ENCODE measurements around the gene RASSF8. TPM values are rescaled to one million over a fixed set of nuclear protein-coding genes. Genes with fewer than 3 reads are reported as not detected.
A peak's percentile ranks its signal among the peaks of the same experiment; 100 is the strongest.

Gene RASSF8
- total RNA-seq, 1 donor from 2014 or later = 33.7 TPM

DNA sequence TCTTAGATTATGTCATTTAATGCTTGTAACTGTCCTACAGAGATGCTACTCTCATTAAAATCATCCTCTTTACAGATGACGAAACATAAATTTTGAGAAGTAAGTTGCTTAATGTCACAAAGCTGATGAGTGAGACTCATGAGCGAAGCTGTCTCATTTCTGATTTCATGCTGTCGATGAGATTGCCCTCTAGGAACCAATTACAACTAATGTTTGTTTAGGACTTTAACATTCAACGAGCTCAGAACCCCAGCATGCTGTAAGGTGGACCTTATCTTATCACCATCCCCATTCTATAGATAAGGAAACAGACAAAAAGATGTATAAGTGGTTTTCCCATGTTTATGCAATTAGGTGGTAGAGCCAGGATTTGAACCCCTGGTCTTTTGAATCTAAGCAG, 143.3 kb downstream of the RASSF8 start:
- Histone ChIP-seq H3K4me3 (no peak overlapping the region), H3K4me1 (no peaks in the 10 kb centered on the region), H3K36me3 (no peaks in the 10 kb centered on the region), H3K27ac (replicated peaks) (no peak overlapping the region), H3K27me3 (ENCODE audit: low read depth) (no peaks in the 10 kb centered on the region), H3K9me3 (replicated peaks) (no peaks in the 10 kb centered on the region)
- no peak for TF ChIP-seq CTCF (IDR thresholded peaks at IDR 0.05; ENCODE audit: borderline replicate concordance)
- DNase-seq = no peak
- intact Hi-C loops (cut with micrococcal nuclease) = no loop called here

DNA sequence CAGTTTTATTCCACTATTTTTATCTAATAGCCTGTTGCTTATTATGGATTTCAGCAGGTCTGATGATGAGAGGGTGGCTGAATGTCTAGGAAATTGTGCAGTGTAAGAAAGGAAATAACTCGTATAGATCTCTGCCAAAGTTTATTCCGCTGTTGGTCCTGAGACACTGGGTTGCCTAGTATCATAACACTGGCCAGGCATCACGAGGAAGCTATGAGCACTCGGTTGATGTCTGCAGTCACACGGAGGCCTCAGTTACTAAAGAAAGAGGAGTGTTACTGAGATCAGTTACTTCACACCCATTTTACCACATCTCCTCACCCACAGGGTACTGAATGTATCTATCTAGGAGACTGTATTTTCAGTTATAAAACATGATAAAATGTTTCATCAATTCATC, 144.5 kb downstream of the RASSF8 start:
- no peak for TF ChIP-seq CTCF (IDR thresholded peaks at IDR 0.05; ENCODE audit: borderline replicate concordance)
- no peak overlapping the region for H3K27ac ChIP-seq (replicated peaks)

DNA sequence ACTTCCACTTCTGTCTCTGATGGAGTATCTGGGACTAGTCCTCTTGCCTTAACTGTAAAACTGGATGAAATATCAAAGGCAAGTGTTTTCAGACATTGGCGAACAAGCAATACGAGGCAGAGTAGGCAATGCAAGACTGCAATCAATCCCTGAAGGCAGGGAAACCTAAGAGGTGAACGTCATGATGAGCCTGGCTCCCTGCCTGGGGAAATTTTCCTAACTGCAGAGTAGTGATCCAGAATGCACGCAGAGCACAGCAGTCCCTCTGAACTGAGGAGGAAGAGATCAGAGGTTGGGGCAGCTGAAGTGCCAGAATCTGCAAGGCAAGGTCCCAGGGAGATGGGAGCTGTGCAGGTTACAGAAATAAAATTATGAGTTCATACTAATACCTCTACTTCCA, 147.9 kb downstream of the RASSF8 start:
- Histone ChIP-seq H3K9me3 (replicated peaks) (no peaks in the 10 kb centered on the region), H3K4me1 (peaks cover 12% of the 10 kb centered on the region), H3K27ac (replicated peaks) (no peak overlapping the region), H3K36me3 (no peaks in the 10 kb centered on the region), H3K27me3 (ENCODE audit: low read depth) (no peaks in the 10 kb centered on the region), H3K4me3 (no peak overlapping the region)
- intact Hi-C loops (cut with micrococcal nuclease) = no loop called here
- TF ChIP-seq CTCF (IDR thresholded peaks at IDR 0.05; ENCODE audit: borderline replicate concordance) = no peak
- DNase-seq = no peak

More for the DNA sequence above, 144.5 kb downstream of the RASSF8 start:
- intact Hi-C loops (cut with micrococcal nuclease) = no loop called here
- no peak for DNase-seq
- H3K4me3 ChIP-seq = no peak overlapping the region
- H3K36me3 ChIP-seq = no peaks in the 10 kb centered on the region
- H3K9me3 ChIP-seq (replicated peaks) = no peaks in the 10 kb centered on the region
- H3K4me1 ChIP-seq = no peaks in the 10 kb centered on the region
- H3K27me3 ChIP-seq (ENCODE audit: low read depth) = no peaks in the 10 kb centered on the region

GRCh38 chr12:26108915-26109314, 150.4 kb downstream of the RASSF8 start:
- Histone ChIP-seq H3K9me3 (replicated peaks) (no peaks in the 10 kb centered on the region), H3K4me1 (peaks cover 27% of the 10 kb centered on the region), H3K27me3 (ENCODE audit: low read depth) (no peaks in the 10 kb centered on the region), H3K4me3 (no peak overlapping the region), H3K36me3 (no peaks in the 10 kb centered on the region), H3K27ac (replicated peaks) (peak overlapping the region; percentile 73)
- intact Hi-C loops (cut with micrococcal nuclease) = no loop called here
- TF ChIP-seq CTCF (IDR thresholded peaks at IDR 0.05; ENCODE audit: borderline replicate concordance) = no peak
- no peak for DNase-seq

DNA sequence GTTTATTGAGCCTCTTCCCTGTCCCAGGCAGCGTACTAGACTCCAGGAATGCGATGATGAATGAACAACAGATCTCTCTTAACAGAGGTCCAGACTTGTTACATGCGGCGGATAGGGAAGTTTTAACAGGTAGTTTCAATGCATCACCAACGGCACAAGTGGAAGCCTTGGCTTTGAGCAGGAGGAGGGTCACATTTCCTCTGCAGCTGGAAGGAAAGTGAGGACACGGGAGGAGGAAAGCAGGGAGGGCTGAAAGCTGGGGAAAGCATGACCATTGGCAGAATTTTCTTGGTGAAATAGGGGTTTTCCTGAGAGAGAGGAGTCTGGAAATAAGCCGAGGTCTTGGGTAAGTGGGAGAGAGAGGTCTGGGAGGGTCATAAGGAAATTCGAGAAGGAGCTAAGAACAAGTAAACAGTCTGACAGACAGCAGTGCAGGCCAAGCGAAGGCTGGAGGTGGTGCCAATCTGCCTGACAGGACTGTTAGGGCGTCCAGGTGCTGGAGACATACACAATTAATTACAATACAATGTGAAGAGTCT, 150.9 kb downstream of the RASSF8 start:
- H3K9me3 ChIP-seq (replicated peaks) = no peaks in the 10 kb centered on the region
- H3K4me1 ChIP-seq = peaks cover 27% of the 10 kb centered on the region
- no peaks in the 10 kb centered on the region for H3K36me3 ChIP-seq
- H3K27me3 ChIP-seq (ENCODE audit: low read depth) = no peaks in the 10 kb centered on the region
- peak overlapping the region; percentile 73 for H3K27ac ChIP-seq (replicated peaks)
- intact Hi-C loops (cut with micrococcal nuclease) = no loop called here
- peak; percentile 18 for DNase-seq
- TF ChIP-seq CTCF (IDR thresholded peaks at IDR 0.05; ENCODE audit: borderline replicate concordance) = no peak
- H3K4me3 ChIP-seq = no peak overlapping the region

All from left ventricle myocardium inferior (tissue), 1 donor.